ENCODE measurements around the gene CHAT.
A peak's percentile ranks its signal among the peaks of the same experiment; 100 is the strongest.

The CHAT gene

DNA sequence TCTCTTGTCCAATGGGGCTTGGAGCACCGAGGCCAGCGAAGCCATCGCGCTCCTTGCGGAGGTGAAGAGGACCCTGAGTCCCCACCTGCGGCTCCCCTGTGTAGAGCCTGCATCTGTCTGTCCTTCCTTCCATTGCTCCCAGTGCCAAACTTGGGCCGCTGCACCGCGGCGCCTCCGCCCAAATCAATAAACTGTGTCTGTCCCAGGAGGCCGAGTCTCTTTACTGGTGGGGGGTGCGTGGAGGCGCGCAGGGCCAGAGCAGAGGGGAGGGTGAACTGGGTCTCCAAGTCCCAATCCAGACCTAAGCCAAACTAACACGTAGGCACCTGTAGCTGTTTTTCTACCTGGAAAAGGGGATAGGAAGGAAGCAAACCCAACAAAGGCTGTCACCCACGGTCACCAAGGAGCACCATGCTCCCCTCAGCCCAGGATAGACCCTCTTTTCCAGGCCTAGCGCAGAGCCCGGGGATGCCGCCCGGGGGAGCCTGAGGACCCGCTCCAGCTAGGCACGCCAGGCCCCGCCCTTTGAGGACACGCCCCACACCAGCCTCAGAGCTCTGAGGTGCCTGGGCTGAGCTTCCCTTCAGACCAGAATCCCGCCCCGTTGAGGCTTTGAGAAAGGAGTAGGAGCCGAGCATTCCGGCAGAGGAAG, 1.2 kb upstream of the CHAT start:
- WGBS, 2 donors (ENCODE audit: extremely low coverage in 2 of 2, insufficient read length in 2 of 2, insufficient replicate concordance in 1 of 2): no CpG with 5 or more reads among the region's 29 CpGs
- H2BK12ac ChIP-seq (ENCODE audit: low read length): no peak overlapping the region
- no peak overlapping the region for H3K18ac ChIP-seq (ENCODE audit: low read length)
- no peak overlapping the region for H2BK120ac ChIP-seq (ENCODE audit: low read depth, low read length)
- no peak overlapping the region for H3K4ac ChIP-seq (ENCODE audit: low read length)
- H3K36me3 ChIP-seq (replicated peaks in 1 of 2; ENCODE audit: control insufficient read depth in 2 of 2, insufficient read depth in 2 of 2, low read length in 2 of 2): no peaks in the 10 kb centered on the region
- no peak overlapping the region for H3K9ac ChIP-seq (ENCODE audit: low read depth, low read length, poor library complexity)
- peaks cover 44 to 97% (median 88%) of the 10 kb centered on the region in 3 experiments for H3K27me3 ChIP-seq (ENCODE audit: control insufficient read depth in 3 of 3, insufficient read depth in 3 of 3, low read depth in 1 of 3, low read length in 3 of 3)
- no peak overlapping the region for H4K91ac ChIP-seq (ENCODE audit: low read depth, low read length, poor library complexity)
- H2BK5ac ChIP-seq (ENCODE audit: low read length): no peak overlapping the region
- H3K9me3 ChIP-seq (replicated peaks in 1 of 2; ENCODE audit: control insufficient read depth in 2 of 2, insufficient read depth in 1 of 2, low read depth in 1 of 2, low read length in 2 of 2): peaks cover 6 to 7% of the 10 kb centered on the region in 2 donors
- no peak for DNase-seq (ENCODE audit: low spot score)
- no peak overlapping the region for H3K27ac ChIP-seq (replicated peaks; ENCODE audit: low read length)
- no peak overlapping the region for H3K4me2 ChIP-seq (ENCODE audit: insufficient read depth, low read length, poor library complexity, severe bottlenecking)
- no peak overlapping the region for H2BK15ac ChIP-seq (ENCODE audit: low read length)
- peak overlapping the region; percentile 99 for H3K23ac ChIP-seq (ENCODE audit: low read depth, low read length, poor library complexity)
- no peak overlapping the region for H3K14ac ChIP-seq (ENCODE audit: low read length)
- no peak overlapping the region for H2AFZ ChIP-seq (ENCODE audit: low read length)
- H4K8ac ChIP-seq (ENCODE audit: low read depth, low read length): no peak overlapping the region
- peaks cover 6% of the 10 kb centered on the region for H3K79me1 ChIP-seq (ENCODE audit: low read depth, low read length)
- H3K4me3 ChIP-seq (ENCODE audit: low read length in 2 of 2): peak overlapping the region in 1 of 2 donors; percentile 25
- peak overlapping the region; percentile 7 for H2AK5ac ChIP-seq (ENCODE audit: low read depth, low read length)
- H3K4me1 ChIP-seq (ENCODE audit: control insufficient read depth in 2 of 2, insufficient read depth in 1 of 2, low read depth in 1 of 2, low read length in 2 of 2): peaks cover 4 to 25% of the 10 kb centered on the region in 2 donors

- no peaks in the 10 kb centered on the region for H3K36me3 ChIP-seq (replicated peaks in 1 of 2; ENCODE audit: control insufficient read depth in 2 of 2, insufficient read depth in 2 of 2, low read length in 2 of 2)
- no peak overlapping the region for H2BK12ac ChIP-seq (ENCODE audit: low read length)
- no peak overlapping the region for H2BK120ac ChIP-seq (ENCODE audit: low read depth, low read length)
- H3K79me1 ChIP-seq (ENCODE audit: low read depth, low read length): peaks cover 6% of the 10 kb centered on the region
- H2AFZ ChIP-seq (ENCODE audit: low read length): no peak overlapping the region
- peak overlapping the region; percentile 54 for H3K18ac ChIP-seq (ENCODE audit: low read length)
- peak overlapping the region; percentile 10 for H3K9ac ChIP-seq (ENCODE audit: low read depth, low read length, poor library complexity)
- no peak overlapping the region for H3K23ac ChIP-seq (ENCODE audit: low read depth, low read length, poor library complexity)
- no peak overlapping the region for H4K91ac ChIP-seq (ENCODE audit: low read depth, low read length, poor library complexity)
- DNase-seq (ENCODE audit: low spot score): no peak
- peak overlapping the region in 1 of 2 donors; percentile 67 for H3K4me3 ChIP-seq (ENCODE audit: low read length in 2 of 2)
- H3K27me3 ChIP-seq (ENCODE audit: control insufficient read depth in 3 of 3, insufficient read depth in 3 of 3, low read depth in 1 of 3, low read length in 3 of 3): peaks cover 41 to 97% (median 81%) of the 10 kb centered on the region in 3 experiments
- H3K14ac ChIP-seq (ENCODE audit: low read length): no peak overlapping the region
- peaks cover 6 to 7% of the 10 kb centered on the region in 2 donors for H3K9me3 ChIP-seq (replicated peaks in 1 of 2; ENCODE audit: control insufficient read depth in 2 of 2, insufficient read depth in 1 of 2, low read depth in 1 of 2, low read length in 2 of 2)
- no peak overlapping the region for H3K4ac ChIP-seq (ENCODE audit: low read length)
- peak overlapping the region; percentile 55 for H3K4me2 ChIP-seq (ENCODE audit: insufficient read depth, low read length, poor library complexity, severe bottlenecking)
- H2BK5ac ChIP-seq (ENCODE audit: low read length): no peak overlapping the region
- H4K8ac ChIP-seq (ENCODE audit: low read depth, low read length): no peak overlapping the region
- H3K4me1 ChIP-seq (ENCODE audit: control insufficient read depth in 2 of 2, insufficient read depth in 1 of 2, low read depth in 1 of 2, low read length in 2 of 2): peaks cover 4 to 25% of the 10 kb centered on the region in 2 donors
- WGBS, 2 donors (ENCODE audit: extremely low coverage in 2 of 2, insufficient read length in 2 of 2, insufficient replicate concordance in 1 of 2): no CpG with 5 or more reads among the region's 23 CpGs
- no peak overlapping the region for H2BK15ac ChIP-seq (ENCODE audit: low read length)
- H2AK5ac ChIP-seq (ENCODE audit: low read depth, low read length): no peak overlapping the region
- H3K27ac ChIP-seq (replicated peaks; ENCODE audit: low read length): no peak overlapping the region
These were observed 514 bp upstream of the CHAT start for GRCh38 chr10:49613165-49613881.

DNA sequence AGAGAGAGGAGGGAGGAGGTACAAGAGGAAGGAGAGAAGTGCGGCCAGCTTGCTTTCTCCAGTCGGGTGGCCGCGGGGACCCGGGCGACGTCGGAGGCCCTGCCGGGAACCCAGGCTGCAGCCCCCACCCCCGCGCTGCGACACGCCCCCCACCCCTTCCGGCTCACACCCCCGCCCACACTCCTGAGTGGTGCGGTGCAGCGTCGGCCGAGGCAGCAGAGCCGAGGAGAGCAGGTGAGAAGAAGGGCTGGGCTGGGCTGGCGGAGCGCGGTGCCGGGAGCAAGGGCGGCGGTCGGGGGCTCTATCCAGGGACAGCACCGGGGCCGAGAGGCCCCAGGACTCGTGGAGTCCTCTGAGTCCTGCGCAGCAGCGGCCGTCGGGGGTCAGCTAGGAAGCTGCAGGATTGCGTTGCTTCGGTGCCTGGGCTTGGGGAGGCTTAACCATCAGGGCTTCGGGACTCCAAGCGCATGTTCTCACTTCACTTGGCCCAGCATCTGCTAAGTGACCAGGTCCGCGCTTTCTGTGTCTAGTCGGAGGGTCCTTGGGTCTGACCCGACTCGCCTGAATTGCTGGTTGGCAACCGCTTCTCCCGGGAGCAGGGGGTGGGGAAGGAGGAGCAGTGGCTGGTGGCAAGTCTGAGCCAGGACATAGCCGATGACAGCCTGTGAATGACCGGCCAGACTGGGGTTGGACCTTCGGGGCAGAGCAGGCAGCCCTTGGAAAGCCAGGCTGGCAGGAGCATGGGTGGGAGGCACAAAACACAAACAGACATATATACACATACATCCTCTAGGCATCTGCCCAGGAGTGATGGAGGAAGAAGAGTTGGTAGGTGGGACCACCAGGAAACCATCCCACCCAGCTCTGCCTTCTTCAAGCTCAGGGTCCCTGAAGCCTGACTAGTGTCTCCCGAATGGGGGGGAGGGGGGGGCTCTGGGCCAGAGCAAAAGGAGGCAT, 683 bp downstream of the CHAT start:
- H2AK5ac ChIP-seq (ENCODE audit: low read depth, low read length): peak overlapping the region; percentile 10
- H3K27ac ChIP-seq (replicated peaks; ENCODE audit: low read length): no peak overlapping the region
- H3K18ac ChIP-seq (ENCODE audit: low read length): peak overlapping the region; percentile 66
- H3K14ac ChIP-seq (ENCODE audit: low read length): peak overlapping the region; percentile 71
- peaks cover 41 to 97% (median 69%) of the 10 kb centered on the region in 3 experiments for H3K27me3 ChIP-seq (ENCODE audit: control insufficient read depth in 3 of 3, insufficient read depth in 3 of 3, low read depth in 1 of 3, low read length in 3 of 3)
- H2BK15ac ChIP-seq (ENCODE audit: low read length): no peak overlapping the region
- no peak overlapping the region for H2AFZ ChIP-seq (ENCODE audit: low read length)
- H4K8ac ChIP-seq (ENCODE audit: low read depth, low read length): no peak overlapping the region
- no peak overlapping the region for H2BK12ac ChIP-seq (ENCODE audit: low read length)
- peak overlapping the region; percentile 37 for H3K9ac ChIP-seq (ENCODE audit: low read depth, low read length, poor library complexity)
- no peak overlapping the region for H2BK5ac ChIP-seq (ENCODE audit: low read length)
- H3K23ac ChIP-seq (ENCODE audit: low read depth, low read length, poor library complexity): peak overlapping the region; percentile 80
- no peaks in the 10 kb centered on the region for H3K36me3 ChIP-seq (replicated peaks in 1 of 2; ENCODE audit: control insufficient read depth in 2 of 2, insufficient read depth in 2 of 2, low read length in 2 of 2)
- H3K4me3 ChIP-seq (ENCODE audit: low read length in 2 of 2): peak overlapping the region in 1 of 2 donors; percentile 57
- peaks cover 6 to 7% of the 10 kb centered on the region in 2 donors for H3K9me3 ChIP-seq (replicated peaks in 1 of 2; ENCODE audit: control insufficient read depth in 2 of 2, insufficient read depth in 1 of 2, low read depth in 1 of 2, low read length in 2 of 2)
- H4K91ac ChIP-seq (ENCODE audit: low read depth, low read length, poor library complexity): no peak overlapping the region
- no peak overlapping the region for H2BK120ac ChIP-seq (ENCODE audit: low read depth, low read length)
- peaks cover 4 to 23% of the 10 kb centered on the region in 2 donors for H3K4me1 ChIP-seq (ENCODE audit: control insufficient read depth in 2 of 2, insufficient read depth in 1 of 2, low read depth in 1 of 2, low read length in 2 of 2)
- DNase-seq (ENCODE audit: low spot score): no peak
- WGBS, 2 donors (ENCODE audit: extremely low coverage in 2 of 2, insufficient read length in 2 of 2, insufficient replicate concordance in 1 of 2): no CpG with 5 or more reads among the region's 49 CpGs
- peak overlapping the region; percentile 49 for H3K4me2 ChIP-seq (ENCODE audit: insufficient read depth, low read length, poor library complexity, severe bottlenecking)
- H3K79me1 ChIP-seq (ENCODE audit: low read depth, low read length): peaks cover 6% of the 10 kb centered on the region
- H3K4ac ChIP-seq (ENCODE audit: low read length): no peak overlapping the region
